Right atrium auricular region (tissue), 2 donors: ENCODE data around the gene GPR39. TPM values are rescaled to one million over a fixed set of nuclear protein-coding genes. Genes with fewer than 3 reads are reported as not detected.

Experiments used
- DNase-seq: peaks from one replicate; pipeline ENCODE4 v3.0.0-alpha.2; 2019; ENCODE audit warnings: low spot score
- H3K27ac ChIP-seq, 2 donors: fragments of 200-600 bp; sonication (generic); 1 replicate in 1 of 2; 2 replicates in 1 of 2; pipeline ENCODE4 v1.5.1; 2016 to 2019
- H3K27me3 ChIP-seq, 2 donors: fragments of 200-600 bp; sonication (generic); one replicate each; pipeline versions ENCODE4 v1.5.1 to v1.6.0; 2017 to 2019
- H3K36me3 ChIP-seq: fragments of 200-600 bp; sonication (generic); one replicate; pipeline ENCODE4 v1.5.1; 2016
- H3K4me1 ChIP-seq, 2 donors: fragments of 200-600 bp; sonication (generic); one replicate each; pipeline versions ENCODE4 v1.5.1 to v1.6.0; 2017 to 2019
- H3K4me3 ChIP-seq, 2 donors: fragments of 200-600 bp; sonication (generic); 1 replicate in 1 of 2; 2 replicates in 1 of 2; pipeline ENCODE4 v1.5.1; 2017 to 2019; ENCODE audit warnings: mild to moderate bottlenecking in 1 of 2, moderate library complexity in 1 of 2
- H3K9me3 ChIP-seq, 2 donors: fragments of 200-600 bp; sonication (generic); one replicate each; pipeline ENCODE4 v1.5.1; 2019
- CTCF ChIP-seq, 2 donors: fragments of 200-600 bp; sonication (generic); IDR thresholded peaks; one replicate each; pipeline ENCODE4 v1.5.1; 2019; ENCODE audit warnings: antibody characterized with exemption in 2 of 2
- total RNA-seq, 2 donors: library from RNA; depleted of rRNA; stranded (reverse); fragments of >200 nt; gene quantifications; one replicate each; pipeline ENCODE4 v1.1.0, GENCODE V29; 2016

GPR39 gene
- total RNA-seq, 2 donors from 2014 or later = 1.0 TPM; not detected in 1

GRCh38 chr2:132438691-132439090, 22.1 kb downstream of the GPR39 start:
- H3K27me3 ChIP-seq = no peaks in the 10 kb centered on the region
- no peaks in the 10 kb centered on the region for H3K36me3 ChIP-seq
- no peaks in the 10 kb centered on the region for H3K4me1 ChIP-seq
- DNase-seq = no peak
- H3K9me3 ChIP-seq = no peaks in the 10 kb centered on the region
- H3K4me3 ChIP-seq = no peak overlapping the region
- no peak overlapping the region for H3K27ac ChIP-seq
- TF ChIP-seq CTCF (IDR thresholded peaks at IDR 0.05) = no peak

- no peak for DNase-seq
- Histone ChIP-seq H3K4me1 (no peaks in the 10 kb centered on the region), H3K27me3 (no peaks in the 10 kb centered on the region), H3K9me3 (no peaks in the 10 kb centered on the region), H3K4me3 (no peak overlapping the region), H3K27ac (no peak overlapping the region), H3K36me3 (no peaks in the 10 kb centered on the region)
- TF ChIP-seq CTCF (IDR thresholded peaks at IDR 0.05) = no peak
Observed at GRCh38 chr2:132439703-132440398, 23.2 kb downstream of the GPR39 start.

- DNase-seq = no peak
- no peaks in the 10 kb centered on the region for H3K4me1 ChIP-seq
- H3K27ac ChIP-seq = no peak overlapping the region
- TF ChIP-seq CTCF (IDR thresholded peaks at IDR 0.05) = no peak
- no peaks in the 10 kb centered on the region for H3K36me3 ChIP-seq
- H3K27me3 ChIP-seq = no peaks in the 10 kb centered on the region
- H3K4me3 ChIP-seq = no peak overlapping the region
- H3K9me3 ChIP-seq = no peaks in the 10 kb centered on the region
Observed at GRCh38 chr2:132441051-132441450, 24.4 kb downstream of the GPR39 start.

GRCh38 chr2:132442278-132442677, 25.7 kb downstream of the GPR39 start:
- no peaks in the 10 kb centered on the region for H3K36me3 ChIP-seq
- H3K4me3 ChIP-seq = no peak overlapping the region
- no peaks in the 10 kb centered on the region for H3K9me3 ChIP-seq
- H3K27me3 ChIP-seq = no peaks in the 10 kb centered on the region
- no peak for TF ChIP-seq CTCF (IDR thresholded peaks at IDR 0.05)
- no peak for DNase-seq
- H3K4me1 ChIP-seq = no peaks in the 10 kb centered on the region
- H3K27ac ChIP-seq = no peak overlapping the region

- Histone ChIP-seq H3K4me1 (no peaks in the 10 kb centered on the region), H3K27me3 (no peaks in the 10 kb centered on the region), H3K36me3 (no peaks in the 10 kb centered on the region), H3K9me3 (no peaks in the 10 kb centered on the region), H3K4me3 (no peak overlapping the region), H3K27ac (no peak overlapping the region)
- TF ChIP-seq CTCF (IDR thresholded peaks at IDR 0.05) = no peak
- no peak for DNase-seq
Observed at GRCh38 chr2:132443106-132443505, 26.5 kb downstream of the GPR39 start.

- no peaks in the 10 kb centered on the region for H3K36me3 ChIP-seq
- H3K4me3 ChIP-seq = no peak overlapping the region
- H3K4me1 ChIP-seq = no peaks in the 10 kb centered on the region
- H3K9me3 ChIP-seq = no peaks in the 10 kb centered on the region
- DNase-seq = no peak
- TF ChIP-seq CTCF (IDR thresholded peaks at IDR 0.05) = no peak
- H3K27me3 ChIP-seq = no peaks in the 10 kb centered on the region
- no peak overlapping the region for H3K27ac ChIP-seq
Observed at GRCh38 chr2:132446444-132446843, 29.8 kb downstream of the GPR39 start.
